ENCODE results near the gene NKAIN1. TPM values are rescaled to one million over a fixed set of nuclear protein-coding genes. Genes with fewer than 3 reads are reported as not detected.

NKAIN1 gene
- total and polyA plus RNA-seq, 2 of the 13 experiments (the other 11 are each of a cell fraction or from before 2014, with no cell fraction given): 0.29 to 0.40 TPM

DNA sequence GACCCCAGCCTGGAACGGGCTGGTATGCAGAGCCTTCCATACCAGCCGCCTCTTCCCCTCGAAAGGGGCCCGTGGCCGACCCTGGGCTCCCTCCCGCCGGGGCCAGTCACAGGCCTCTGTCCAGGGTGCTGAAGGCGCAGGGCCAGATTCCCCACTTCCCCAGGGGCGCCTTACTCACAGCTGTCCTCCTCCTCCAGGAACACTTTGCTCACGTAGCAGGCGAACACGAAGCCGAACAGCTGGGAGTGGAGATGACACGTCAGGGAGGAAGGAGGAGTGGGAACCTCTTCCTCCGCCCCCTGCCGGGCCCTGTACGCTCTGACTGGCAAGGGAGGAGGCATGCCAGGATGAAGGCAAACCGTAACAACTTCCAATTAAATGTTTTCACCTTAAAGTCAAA, 57.3 kb downstream of the NKAIN1 start (continued):
- TF ChIP-seq NFAT5 (CRISPR knock-in tag; IDR thresholded peaks at IDR 0.05): peak; percentile 83; the same call in 1 of the 2 replicates
- TF ChIP-seq ZNF430 (CRISPR knock-in tag; IDR thresholded peaks at IDR 0.05): peak; percentile 94
- peak; percentile 69; the same call in 1 of the 2 replicates for TF ChIP-seq ZC3H13 (CRISPR knock-in tag; IDR thresholded peaks at IDR 0.05)
- peak; percentile 64; the same call in 1 of the 2 replicates for TF ChIP-seq ISL2 (CRISPR knock-in tag; IDR thresholded peaks at IDR 0.05)
- TF ChIP-seq, protein P1, sequence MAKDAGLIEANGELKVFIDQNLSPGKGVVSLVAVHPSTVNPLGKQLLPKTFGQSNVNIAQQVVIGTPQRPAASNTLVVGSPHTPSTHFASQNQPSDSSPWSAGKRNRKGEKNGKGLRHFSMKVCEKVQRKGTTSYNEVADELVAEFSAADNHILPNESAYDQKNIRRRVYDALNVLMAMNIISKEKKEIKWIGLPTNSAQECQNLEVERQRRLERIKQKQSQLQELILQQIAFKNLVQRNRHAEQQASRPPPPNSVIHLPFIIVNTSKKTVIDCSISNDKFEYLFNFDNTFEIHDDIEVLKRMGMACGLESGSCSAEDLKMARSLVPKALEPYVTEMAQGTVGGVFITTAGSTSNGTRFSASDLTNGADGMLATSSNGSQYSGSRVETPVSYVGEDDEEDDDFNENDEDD (CRISPR knock-in tag; IDR thresholded peaks at IDR 0.05; ENCODE audit: borderline replicate concordance): no peak
- TF ChIP-seq ZNF83 (CRISPR knock-in tag; IDR thresholded peaks at IDR 0.05; ENCODE audit: borderline replicate concordance): 0 out of 2 replicates have a peak, but pooled peaks have one; percentile 84
- no peak; the same call in 1 of the 2 replicates for TF ChIP-seq CHCHD3 (CRISPR knock-in tag; IDR thresholded peaks at IDR 0.05)
- peak; percentile 78; the same call in 1 of the 2 replicates for TF ChIP-seq HOXA9 (CRISPR knock-in tag; IDR thresholded peaks at IDR 0.05; ENCODE audit: borderline replicate concordance)
- no peak for TF ChIP-seq XRCC5 (optimal IDR thresholded peaks at IDR 0.05; ENCODE audit: low read length)
- TF ChIP-seq KLF12 (CRISPR knock-in tag; IDR thresholded peaks at IDR 0.05; ENCODE audit: borderline replicate concordance): 0 out of 2 replicates have a peak, but pooled peaks have one; percentile 51
- no peak for TF ChIP-seq ZNF34 (CRISPR knock-in tag; IDR thresholded peaks at IDR 0.05; ENCODE audit: borderline replicate concordance)
- no peak for TF ChIP-seq RXRA (CRISPR knock-in tag; IDR thresholded peaks at IDR 0.05)
- peak; percentile 41; the same call in 1 of the 2 replicates for TF ChIP-seq ZBTB10 (CRISPR knock-in tag; IDR thresholded peaks at IDR 0.05; ENCODE audit: borderline replicate concordance)
- TF ChIP-seq HES4 (CRISPR knock-in tag; IDR thresholded peaks at IDR 0.05; ENCODE audit: borderline replicate concordance): peak; percentile 93
- TF ChIP-seq SRY (CRISPR knock-in tag; IDR thresholded peaks at IDR 0.05): peak; percentile 98
- TF ChIP-seq ZNF552 (CRISPR knock-in tag; IDR thresholded peaks at IDR 0.05; ENCODE audit: borderline replicate concordance): peak; percentile 78; the same call in 1 of the 2 replicates
- TF ChIP-seq ZNF20 (CRISPR knock-in tag; IDR thresholded peaks at IDR 0.05): no peak
- TF ChIP-seq LRRFIP1 (CRISPR knock-in tag; conservative IDR thresholded peaks at IDR 0.05): peak; percentile 71; the same call in 1 of the 2 replicates

Measured in HepG2 (cell line).